ENCODE results near the gene COL16A1. TPM values are rescaled to one million over a fixed set of nuclear protein-coding genes. Genes with fewer than 3 reads are reported as not detected.

Gene COL16A1
- total RNA-seq, 1 experiment from 2014 or later: 7.3 TPM

GRCh38 chr1:31626223-31627207, 77.3 kb downstream of the COL16A1 start:
- peak; percentile 49 for DNase-seq (ENCODE audit: low read depth)

GRCh38 chr1:31625561-31626222, 78.1 kb downstream of the COL16A1 start:
- DNase-seq (ENCODE audit: low read depth): peak; percentile 59

GRCh38 chr1:31624731-31625514, 78.9 kb downstream of the COL16A1 start:
- DNase-seq (ENCODE audit: low read depth): no peak

GRCh38 chr1:31624309-31624708, 79.5 kb downstream of the COL16A1 start:
- no peak for DNase-seq (ENCODE audit: low read depth)

- no peak for DNase-seq (ENCODE audit: low read depth)
Measured at GRCh38 chr1:31623365-31623764, 80.5 kb downstream of the COL16A1 start.

GRCh38 chr1:31621847-31622730, 81.7 kb downstream of the COL16A1 start:
- no peak for DNase-seq (ENCODE audit: low read depth)

GRCh38 chr1:31621498-31621820, 82.4 kb downstream of the COL16A1 start:
- DNase-seq (ENCODE audit: low read depth): no peak

GRCh38 chr1:31620631-31621497, 83.0 kb downstream of the COL16A1 start:
- no peak for DNase-seq (ENCODE audit: low read depth)

GRCh38 chr1:31618916-31619846, 84.6 kb downstream of the COL16A1 start:
- DNase-seq (ENCODE audit: low read depth): no peak

GRCh38 chr1:31617916-31618746, 85.7 kb downstream of the COL16A1 start:
- DNase-seq (ENCODE audit: low read depth): peak; percentile 38

- no peak for DNase-seq (ENCODE audit: low read depth)
Measured at GRCh38 chr1:31617218-31617915, 86.5 kb downstream of the COL16A1 start, which contains the start of gene HCRTR1. Gene HCRTR1, plus strand, starts transcription at chr1:31617689. Its CDS starts 1,504 bp downstream, at chr1:31619193.

- no peak for DNase-seq (ENCODE audit: low read depth)
Measured at GRCh38 chr1:31615939-31616338, 87.9 kb downstream of the COL16A1 start.

GRCh38 chr1:31615414-31615813, 88.4 kb downstream of the COL16A1 start:
- DNase-seq (ENCODE audit: low read depth): no peak

GRCh38 chr1:31614414-31615005, 89.3 kb downstream of the COL16A1 start:
- no peak for DNase-seq (ENCODE audit: low read depth)

- DNase-seq (ENCODE audit: low read depth): no peak
Measured at GRCh38 chr1:31609514-31610118, 94.2 kb downstream of the COL16A1 start.

- no peak for DNase-seq (ENCODE audit: low read depth)
Measured at GRCh38 chr1:31607360-31607759, 96.5 kb downstream of the COL16A1 start.
